CD4-positive, alpha-beta T cell treated with Interleukin-10 for 1 hour (primary cell): ENCODE data around the gene PMP22.
"Not testable (repeated sequence)": the region's sequence is repeated elsewhere in the genome, so short reads cannot be mapped to it uniquely, and the experiment has no call there.

Experiments used
- DNase-seq: peaks from one replicate; pipeline ENCODE4 v3.0.0-alpha.2; 2020

Gene PMP22

DNA sequence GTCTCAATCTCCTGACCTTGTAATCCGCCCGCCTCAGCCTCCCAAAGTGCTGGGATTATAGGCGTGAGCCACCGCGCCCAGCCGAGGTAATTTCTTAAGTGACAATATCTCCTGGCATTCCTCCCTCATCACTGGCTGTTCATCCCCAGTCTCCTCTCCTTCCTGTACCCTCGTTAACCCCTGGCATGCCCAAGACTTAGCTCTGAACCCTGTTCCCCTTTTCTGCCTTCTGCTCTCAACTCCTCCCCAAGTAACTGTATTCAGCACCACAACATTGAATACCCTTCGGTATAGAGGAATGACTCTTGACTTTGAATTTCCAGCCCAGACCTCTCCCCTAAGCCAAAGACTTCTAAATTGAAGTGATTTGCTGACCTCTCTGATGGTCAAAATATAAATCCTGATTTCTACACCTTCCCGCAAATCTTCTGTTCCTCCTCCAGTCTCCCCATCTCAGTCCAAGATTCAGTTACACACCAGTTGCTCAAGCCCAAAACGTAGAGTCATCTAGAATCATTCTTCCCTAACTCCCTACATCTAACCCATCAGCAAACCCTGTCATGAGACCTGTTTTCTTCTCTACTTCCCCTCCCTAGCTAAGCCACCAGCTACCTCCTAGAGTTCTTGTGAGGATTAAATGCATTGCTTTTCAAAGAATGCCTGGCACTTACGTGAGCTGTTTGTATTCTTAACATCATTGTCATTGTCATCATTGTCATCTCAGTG, 14.8 kb downstream of the PMP22 start:
- DNase-seq = no peak

DNA sequence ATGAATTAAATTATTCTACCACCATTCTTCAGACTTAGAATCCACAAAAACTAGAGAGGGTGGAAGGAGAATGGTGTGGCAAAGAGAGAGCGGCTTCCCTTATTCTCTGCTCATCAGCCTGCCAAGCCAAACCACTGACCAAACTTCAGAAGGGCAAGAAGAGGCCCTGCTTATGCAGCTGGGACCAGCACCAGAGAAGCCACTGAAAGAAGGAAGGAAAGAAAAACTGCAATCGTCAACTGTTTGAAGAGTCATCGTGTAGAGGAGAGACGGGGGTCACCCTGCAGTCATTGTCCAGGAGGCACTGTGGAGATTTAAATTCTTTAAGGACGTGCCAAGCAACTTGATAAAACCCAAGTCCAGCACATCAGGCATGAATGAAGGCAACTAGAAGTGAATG, 15.6 kb downstream of the PMP22 start:
- no peak for DNase-seq

DNA sequence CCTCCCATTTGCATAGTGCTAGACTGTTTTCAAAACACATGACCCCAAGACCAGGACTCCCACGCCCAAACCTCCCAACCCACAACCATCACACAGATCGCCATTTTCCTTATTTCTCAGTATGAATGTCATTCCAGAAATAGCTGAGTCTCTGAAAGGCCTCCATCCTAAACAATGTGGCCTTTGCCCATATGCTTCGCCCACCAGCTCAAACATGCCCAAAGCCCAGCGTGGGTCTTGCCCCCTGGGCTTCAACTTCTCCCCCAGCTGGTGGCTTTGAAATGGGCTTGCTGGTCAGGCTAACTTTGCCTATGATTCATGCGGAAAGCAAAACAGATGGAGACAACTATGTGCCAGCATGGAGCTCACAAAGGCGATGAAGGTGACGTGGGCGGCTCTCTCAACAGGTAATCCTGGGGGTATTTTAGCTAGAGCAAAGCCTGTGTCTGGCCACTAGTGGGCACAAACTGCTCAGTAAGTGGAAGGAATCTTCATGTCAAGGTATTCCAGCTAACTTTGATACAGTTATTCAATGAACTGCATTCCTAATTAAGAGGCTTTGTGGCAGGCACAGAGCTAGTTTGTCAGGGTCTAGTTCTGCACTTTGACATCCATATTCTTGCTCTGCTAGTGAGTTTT, 17.1 kb downstream of the PMP22 start:
- no peak for DNase-seq

DNA sequence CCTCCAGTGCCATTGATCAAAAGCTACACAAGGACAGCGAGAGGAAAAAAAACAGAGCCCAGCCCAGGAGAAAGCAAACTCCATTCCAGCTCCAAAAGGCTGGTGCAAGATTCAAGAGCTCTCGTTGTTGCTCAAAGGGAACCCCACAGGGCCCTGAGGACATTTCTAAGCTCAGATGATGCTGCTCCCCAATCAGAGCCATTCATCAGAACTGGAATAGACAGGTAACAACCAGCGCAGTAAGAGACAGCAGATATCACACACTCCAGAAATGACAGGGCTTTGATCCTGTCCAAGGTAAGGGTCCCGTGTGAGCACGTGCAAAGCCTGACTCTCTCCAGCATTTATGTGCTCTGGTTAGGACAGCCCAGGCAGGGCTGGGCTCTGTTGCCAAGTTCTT, 20.1 kb downstream of the PMP22 start:
- no peak for DNase-seq

DNA sequence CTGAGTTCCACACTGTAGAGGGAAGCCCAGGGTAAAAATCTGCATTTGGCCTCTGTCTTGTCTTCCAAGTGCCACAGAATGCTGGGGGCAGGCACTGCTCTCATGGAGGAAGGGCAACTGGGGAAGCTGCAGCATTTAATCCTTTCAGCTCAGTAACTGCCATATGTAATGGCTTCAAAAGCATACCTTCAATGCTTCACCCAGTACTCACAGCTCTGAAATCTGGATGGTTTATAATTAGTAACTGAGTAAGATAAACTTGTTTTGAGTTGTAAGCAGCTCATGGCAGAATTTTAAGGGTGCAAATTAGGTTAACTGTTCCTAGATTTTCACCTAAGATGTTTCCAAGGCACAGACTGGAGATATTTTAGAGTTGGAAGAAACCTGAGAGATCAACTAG, 24.5 kb downstream of the PMP22 start:
- DNase-seq = no peak

DNA sequence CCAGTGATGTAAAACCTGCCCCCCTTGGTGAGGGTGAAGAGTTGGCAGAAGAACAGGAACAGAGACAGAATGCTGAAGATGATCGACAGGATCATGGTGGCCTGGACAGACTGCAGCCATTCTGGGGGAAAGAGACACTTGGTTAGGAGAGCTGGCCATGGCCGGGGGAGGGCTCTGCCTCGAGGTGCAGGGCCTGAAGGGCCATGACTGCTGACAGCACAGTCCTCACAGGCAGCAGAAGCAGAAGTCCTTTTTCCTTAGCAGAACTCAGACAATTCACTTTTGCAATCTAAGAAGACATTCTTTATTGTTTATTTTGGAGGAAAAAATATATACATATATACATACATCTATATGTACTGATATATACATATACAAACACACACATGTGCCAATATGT, 25.6 kb downstream of the PMP22 start:
- DNase-seq = no peak

DNA sequence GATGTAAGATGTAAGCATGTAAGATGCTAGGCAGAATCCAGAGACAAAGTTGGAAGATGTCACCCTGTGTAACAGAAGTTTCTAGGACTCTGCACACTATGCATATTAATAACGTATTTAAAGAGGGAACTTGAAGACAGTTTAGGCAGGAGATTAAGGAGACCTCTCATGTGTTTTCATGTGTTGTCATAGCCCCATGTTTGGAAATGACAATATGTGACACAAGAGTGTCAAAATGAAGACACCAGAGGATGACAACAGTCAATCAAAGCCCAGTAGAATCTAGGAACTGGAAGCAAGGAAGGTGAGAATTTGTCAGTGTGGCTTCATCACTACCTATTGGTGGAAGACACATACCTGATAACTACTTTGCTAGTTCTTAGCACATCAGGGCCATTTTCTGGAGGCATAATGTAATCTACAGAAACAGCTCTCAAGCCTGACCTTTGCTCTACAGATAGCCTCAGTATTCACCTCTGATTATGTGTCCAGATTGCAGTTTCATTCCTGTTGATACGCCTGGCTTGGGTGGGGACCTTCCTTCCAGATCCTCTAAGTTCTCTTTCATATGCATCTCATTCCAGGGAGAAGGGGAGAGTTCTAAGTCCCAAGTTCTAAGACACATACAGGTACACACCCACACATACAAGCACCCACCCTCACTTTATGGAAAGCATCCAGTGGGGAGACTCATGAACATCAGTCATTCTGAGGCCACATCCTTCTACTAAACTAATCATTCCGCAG, 26.3 kb downstream of the PMP22 start:
- DNase-seq = no peak

DNA sequence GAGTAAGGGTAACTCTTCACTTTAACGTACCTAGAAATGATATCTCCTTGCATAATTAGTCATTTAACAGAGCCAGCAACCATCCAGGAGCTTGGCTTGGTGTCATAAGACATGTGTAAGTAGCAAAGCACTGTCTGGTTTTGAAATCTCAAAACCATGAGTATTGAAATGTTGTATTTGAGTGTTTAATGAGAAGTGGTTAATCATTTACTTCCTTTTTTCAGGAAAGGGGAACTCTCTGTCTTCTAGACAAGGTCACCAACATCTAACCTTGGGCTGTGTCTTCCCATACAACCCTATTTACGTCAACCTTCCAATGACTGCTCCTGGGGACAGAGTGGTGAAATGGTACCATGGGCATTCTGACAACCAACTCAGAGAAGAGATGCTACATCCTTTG, 27.1 kb downstream of the PMP22 start:
- no peak for DNase-seq

DNA sequence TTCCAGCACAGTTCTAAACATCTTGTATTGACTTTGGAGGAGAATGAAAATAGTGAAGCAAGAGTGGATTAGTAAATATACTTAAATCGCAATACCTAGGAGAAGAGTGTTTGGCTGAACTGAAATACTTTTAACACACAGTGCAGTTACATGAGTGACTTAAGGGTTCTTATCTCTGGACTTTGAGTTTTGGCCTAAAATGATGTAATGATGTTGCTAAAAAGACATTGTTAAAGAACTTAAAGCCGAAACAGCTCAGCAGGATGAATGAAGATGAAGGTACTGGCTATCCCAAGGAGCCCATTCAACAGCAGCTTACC, 28.1 kb downstream of the PMP22 start:
- no peak for DNase-seq

DNA sequence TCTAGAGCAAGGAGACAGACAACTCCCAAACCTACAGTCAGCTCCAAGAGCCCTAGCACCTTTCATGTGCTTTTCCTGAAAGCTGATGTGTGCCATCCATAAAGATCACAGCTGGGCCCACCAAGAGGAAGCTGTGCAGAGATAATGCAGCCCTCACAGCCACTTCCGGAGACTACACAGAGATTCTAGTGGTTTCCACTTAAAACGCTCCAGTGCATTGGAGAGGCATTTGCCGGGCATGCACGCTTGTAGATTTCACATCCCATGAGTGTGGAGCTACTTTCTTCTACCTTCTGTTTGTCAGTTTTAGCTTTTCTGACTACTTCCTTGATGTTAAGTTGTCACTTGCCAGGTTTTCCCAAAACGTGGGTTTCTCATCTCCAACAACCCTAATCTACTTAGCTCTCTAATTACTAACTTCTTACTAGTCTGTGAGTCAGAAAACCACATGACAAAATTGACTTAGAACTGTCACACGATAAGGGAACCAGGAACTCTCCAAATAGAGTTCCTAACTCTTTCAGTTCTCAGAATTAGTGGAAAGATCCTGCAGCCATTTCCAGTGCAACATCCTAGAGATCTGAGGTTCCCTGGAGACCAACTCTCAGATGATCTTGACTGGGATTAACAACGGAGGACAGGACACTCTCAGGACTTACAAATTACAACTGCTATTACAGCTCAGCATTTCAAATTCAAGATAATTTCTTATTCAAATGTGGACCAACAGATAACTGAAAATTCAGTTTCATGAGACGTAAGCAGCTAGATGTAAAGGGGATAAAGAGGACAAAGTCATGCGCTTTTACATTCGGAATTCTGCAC, 28.6 kb downstream of the PMP22 start:
- DNase-seq = no peak

DNA sequence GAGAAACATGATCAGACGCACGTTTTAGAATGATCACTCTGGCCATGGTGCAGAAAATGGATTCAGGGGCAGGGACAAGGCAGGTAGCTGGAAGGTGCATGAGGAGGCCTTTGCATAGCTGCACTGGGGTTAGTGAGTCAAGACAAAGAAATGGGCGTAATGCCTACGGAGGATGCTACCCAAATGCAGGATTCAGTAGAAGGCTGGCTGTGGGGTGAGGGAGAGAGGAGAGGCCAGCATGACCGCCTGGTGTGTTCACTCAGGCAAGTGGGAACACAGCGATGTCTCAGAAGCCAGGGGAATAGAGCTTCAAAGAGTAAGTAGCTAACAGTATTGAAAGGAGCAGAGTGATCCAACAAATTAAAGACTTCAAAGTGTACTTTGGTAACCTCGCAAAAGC, 31.2 kb downstream of the PMP22 start:
- DNase-seq = no peak

DNA sequence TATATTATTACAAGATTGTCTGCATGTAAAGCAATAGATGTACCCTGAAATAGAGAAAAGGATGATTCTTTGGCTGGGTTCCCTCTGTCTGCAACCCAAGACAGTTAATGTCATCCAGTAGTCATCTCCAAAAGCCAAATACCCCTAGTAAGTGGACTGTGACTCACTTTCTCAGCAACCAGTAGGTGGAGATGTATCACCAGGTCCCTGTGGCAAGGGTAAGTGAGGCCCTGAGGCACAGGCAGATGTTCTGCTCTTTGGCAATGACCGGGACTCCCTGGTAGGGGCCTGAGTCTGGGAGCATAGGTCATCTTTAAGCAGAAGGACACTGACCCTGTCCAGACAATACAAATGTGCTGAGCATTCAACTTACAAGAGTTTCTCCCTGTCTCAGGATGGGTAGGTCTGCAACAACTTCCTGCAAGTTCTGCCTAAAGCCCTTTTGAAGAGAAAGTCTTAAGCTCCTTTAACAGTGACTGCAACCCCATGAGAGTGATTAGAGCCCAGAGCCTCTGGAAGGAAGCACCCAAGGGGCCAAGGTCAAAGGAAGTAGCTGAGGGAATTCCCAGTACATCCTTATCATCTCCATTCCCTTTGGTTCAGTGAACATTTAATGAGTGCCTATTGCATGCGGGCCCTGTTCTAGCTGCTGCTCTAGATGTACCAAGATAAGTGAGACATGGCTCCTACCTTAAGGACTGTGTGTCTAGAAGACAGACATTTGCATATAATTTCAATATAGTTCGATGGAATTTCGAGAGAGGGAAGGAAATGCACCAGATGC, 31.9 kb downstream of the PMP22 start:
- DNase-seq = no peak

DNA sequence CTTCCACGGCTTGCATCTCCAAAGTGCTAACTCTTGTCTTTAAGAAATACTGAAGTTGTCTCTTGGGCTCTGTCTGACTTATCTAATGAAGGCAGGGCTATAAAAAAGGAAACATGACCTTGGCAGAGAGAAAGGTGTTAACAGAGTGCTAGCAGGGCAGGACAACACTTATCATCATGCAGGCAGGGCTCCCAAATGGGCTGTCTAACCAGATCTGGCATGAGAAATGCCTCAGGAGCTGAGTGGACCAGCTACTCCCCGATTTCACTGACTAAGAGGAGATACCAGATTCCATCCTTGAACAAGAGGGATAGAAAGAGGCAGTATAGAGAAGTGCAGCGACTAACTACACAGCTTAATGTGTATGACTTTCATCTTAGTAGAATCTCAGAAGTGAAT, 32.6 kb downstream of the PMP22 start:
- no peak for DNase-seq

DNA sequence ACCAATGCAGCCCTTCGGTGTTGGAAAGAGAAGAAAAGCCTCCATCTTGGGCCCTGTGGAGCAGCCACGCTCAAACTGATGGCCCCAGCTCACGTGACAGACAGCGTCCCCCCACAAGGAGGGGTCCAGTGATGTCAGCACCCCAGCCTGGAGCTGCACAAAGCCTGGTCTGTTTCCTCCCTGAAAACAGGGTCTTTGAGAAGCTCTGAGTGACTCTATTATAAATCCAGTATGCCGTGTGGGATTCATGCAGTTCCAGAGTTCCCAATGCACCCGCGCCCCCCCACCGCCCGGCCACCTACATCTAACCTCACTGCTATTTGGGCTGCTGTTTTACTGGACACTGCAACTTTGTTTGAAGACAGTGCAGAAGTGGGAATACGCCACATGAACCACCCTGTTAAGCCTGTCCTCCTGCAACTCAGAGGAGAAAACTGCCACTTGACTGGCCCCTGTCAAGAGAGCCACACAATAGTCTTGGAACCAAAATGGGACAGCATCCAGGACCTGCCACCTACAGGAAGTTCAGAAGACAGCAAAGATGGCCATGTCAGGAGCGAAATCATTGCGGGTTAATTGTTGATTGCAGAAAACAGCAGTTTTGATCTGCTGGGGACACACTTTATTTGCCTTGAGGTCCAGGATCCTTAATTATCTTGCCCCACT, 33.1 kb downstream of the PMP22 start:
- no peak for DNase-seq

DNA sequence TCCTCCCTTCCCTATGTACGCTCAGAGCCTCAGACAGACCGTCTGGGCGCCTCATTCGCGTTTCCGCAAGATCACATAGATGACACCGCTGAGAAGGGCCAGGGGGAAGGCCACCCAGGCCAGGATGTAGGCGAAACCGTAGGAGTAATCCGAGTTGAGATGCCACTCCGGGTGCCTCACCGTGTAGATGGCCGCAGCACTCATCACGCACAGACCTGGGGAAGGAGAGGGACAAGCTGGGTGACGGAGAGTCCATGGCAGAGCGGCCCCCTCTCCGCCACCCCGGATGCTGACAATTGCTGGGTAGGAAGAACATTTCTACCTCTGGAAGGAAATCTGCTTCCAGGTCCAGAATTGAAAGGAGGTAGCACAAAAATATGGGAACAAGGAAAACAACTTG, 34.3 kb downstream of the PMP22 start:
- DNase-seq = no peak

DNA sequence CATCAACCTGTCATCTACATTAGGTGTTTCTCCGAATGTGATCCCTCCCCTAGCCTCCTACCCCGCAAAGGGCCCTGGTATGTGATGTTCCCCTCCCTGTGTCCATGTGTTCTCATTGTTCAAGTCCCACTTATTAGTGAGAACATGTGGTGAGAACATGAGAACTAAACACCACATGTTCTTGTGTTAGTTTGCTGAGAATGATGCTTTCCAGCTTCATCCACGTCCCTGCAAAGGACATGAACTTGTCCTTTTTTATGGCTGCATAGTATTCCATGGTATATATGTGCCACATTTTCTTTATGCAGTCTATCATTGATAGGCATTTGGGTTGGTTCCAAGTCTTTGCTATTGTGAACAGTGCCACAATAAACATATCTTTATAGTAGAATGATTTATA, 43.3 kb downstream of the PMP22 start:
- DNase-seq = not testable (repeated sequence)

DNA sequence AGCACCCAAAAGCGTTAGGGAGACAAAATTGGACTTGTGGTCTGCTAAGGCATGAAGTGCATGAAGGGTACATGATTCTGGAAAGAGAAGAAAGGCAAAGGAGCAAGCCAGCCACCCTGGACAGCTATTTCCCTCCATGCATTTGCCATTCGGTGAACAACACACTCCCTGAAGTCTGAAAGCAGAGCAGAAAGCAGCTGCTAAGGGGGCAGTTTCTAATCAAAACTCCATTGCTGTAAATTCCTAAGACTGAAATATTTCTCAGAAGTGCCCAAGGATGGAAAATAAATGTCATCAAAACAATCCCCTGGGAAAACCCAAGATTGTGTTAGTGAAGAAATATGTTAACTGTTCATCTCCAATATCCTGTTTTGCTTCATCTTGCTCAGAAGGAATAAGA, 44.3 kb downstream of the PMP22 start:
- no peak for DNase-seq

DNA sequence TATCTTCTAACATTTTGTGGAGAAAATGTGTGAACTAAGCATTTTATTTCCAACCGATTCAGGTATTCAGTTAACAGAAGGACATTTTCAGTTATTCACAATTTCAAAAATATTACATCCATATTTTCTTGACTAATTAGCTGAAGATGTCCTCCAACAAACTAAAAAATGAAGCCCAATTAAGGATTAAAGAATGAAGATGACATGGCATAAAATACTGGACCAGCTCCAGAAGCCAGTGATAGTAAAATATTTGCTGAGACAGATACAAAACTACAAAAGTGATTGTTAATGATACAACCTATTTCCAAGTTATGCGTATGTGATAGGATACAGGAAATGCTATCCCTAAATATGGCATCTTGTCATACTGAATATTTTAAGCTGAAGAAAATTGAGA, 48.6 kb downstream of the PMP22 start:
- no peak for DNase-seq

DNA sequence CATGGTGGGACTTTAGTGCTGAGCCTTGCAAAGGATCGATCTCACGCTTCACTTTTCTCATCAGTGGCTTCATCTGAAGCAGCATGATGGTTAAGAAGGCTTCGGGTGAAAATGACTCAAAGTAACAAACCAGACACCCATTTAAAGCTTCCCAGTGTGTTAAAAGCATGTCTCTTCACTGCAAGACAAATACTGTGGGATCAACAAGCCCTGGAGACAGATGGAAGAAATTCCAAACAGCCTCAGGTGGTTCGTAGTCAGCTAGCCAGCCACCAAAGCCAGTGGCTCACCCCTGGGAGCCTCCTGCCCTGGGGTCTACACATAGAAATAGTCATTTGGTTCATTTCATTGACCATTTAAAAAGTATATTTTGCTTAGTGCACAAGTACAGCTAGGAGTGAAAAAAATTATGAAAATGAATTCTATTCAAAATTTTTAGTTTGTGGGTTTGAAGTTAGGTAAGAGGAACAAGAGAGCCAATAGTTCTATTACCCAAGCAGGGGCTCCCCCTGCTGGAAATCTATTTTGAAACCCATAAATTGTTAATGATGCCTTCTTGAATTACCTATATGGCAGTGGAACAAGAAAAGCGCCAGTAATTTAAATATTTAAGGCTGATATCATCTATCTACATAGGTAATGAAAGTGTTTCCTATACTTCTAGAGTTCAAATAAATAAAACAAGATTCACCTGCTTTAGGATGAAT, 51.6 kb downstream of the PMP22 start:
- DNase-seq = no peak

DNA sequence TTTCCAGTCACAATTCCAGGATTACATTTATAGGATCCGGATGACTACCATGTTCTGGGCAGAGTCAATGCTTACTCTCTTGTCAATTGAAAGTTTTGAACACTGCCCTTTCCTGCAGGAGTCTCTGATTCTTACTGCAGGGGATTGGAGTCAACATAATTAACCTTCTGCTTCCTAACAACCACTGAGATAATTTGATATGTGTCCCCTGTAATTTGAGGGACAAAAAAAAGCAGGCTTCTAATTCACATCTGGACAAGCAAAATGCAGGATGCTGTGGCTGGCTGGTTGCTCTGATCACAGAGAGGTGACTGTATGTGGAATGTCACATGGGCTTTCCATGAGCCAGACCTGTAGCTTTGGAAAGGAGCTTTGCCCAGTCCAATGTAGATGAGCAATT, 54.9 kb downstream of the PMP22 start:
- no peak for DNase-seq

DNA sequence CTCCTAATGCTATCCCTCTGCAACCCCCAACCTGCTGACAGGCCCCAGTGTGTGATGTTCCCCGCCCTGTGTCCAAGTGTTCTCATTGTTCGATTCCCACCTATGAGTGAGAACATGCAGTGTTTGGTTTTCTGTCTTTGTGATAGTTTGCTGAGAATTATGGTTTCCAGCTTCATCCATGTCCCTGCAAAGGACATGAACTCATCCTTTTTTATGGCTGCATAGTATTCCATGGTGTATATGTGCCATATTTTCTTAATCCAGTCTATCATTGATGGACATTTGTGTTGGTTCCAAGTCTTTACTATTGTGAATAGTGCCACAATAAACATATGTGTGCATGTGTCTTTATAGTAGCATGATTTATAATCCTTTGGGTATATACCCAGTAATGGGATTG, 62.1 kb downstream of the PMP22 start:
- not testable (repeated sequence) for DNase-seq
